SK-N-DZ (cell line): ENCODE measurements around the gene ZC3H8.
"Not testable (repeated sequence)": the region's sequence is repeated elsewhere in the genome, so short reads cannot be mapped to it uniquely, and the experiment has no call there.

ENCODE experiments used
- DNase-seq: peaks from one replicate; pipeline ENCODE4 v3.0.0-alpha.2; 2015; ENCODE audit warnings: low spot score

The ZC3H8 gene

DNA sequence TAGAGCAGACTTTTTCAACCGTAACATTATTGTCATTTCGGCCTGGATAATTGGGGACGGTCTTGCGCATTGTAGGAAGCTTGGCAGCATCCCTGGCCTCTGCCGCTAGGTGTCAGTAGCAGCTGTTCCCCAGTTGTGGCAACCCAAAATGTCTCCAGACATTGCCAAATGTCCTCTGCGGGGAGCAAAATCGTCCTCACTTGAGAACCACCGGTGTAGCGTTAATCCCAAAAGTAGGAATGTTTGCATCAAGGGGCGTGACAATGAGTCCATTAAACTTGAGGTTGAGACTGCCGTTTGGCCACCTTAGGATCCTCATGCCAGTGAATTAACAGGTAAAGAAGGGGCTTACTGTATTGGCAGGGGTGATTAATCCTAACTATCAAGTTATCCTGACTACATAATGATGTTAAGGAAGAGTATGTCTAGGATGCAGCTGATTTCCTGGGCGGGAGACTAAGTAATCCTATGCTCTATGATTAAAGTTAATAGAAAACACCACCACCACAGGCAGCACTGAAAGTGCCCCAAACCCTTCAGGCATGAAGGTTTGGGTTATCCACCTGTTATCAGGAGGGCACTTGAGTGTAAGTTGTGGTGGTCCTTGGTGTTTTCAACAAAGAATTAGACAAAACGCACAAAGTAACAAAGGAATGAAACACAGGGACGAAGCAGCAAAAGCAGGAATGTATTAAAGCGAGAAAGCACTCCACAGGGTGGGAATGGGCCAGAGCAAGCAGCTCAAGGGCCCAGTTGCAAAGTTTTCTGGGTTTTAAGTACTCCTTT lies 4.9 kb upstream of the ZC3H8 start:
- DNase-seq, result peak; percentile 75

DNA sequence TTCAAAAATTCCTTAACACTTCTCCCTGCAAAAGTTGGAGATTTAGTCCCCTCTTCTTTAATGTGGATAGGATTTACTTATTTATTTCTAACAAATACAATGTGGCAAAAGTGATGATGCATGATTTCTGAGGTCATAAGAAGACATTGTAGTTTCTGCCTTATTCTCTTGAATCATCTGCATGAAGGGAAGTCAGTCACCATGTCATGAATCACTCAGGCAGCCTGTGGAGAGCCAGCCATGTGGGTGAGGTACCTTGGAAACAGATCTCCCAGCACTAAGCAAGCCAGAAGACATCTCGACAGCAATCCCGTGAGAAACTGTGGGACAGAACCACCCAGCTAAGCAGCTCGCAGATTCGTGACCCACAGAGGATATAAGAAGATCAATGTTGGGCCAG lies 2.7 kb upstream of the ZC3H8 start:
- DNase-seq, result no peak

DNA sequence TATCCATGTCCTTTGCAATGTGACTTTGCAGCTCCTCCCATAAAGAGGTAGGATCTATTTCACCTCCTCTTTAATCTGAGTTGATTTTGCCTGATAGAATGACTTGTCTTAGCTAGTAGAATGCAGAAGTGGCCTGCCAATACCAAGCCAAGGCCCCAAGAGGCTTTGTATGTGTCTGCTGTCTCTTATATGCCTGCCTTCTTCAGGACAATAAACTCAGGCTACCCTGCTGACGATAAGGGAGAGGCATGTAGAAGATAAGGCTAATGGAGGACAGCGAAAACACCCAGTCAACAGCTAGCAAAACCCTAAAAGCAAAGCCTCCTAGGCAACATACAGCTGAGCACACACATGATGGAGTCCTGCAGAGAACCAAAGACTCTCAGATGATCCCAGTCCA lies 1.8 kb upstream of the ZC3H8 start:
- no peak for DNase-seq

DNA sequence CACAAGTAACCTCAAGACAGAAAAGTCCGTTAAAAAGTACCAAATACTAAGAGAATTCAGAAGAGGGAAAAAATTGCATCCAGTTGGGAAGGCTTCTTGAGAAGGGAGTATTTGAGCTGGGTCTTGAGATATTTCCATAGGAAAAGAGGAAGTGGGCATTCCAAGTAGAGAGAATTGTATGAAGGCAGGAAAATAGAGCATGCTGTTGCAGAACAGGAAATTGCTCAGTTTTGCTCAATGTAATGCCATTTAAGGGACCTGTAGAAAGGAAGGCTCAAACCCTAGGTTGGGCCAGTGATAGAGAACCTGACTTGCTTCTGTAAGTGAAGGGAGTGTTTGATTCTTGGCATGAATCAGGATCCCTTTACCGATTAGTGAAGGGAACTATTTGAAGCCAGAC lies 1.0 kb upstream of the ZC3H8 start:
- DNase-seq, result no peak

DNA sequence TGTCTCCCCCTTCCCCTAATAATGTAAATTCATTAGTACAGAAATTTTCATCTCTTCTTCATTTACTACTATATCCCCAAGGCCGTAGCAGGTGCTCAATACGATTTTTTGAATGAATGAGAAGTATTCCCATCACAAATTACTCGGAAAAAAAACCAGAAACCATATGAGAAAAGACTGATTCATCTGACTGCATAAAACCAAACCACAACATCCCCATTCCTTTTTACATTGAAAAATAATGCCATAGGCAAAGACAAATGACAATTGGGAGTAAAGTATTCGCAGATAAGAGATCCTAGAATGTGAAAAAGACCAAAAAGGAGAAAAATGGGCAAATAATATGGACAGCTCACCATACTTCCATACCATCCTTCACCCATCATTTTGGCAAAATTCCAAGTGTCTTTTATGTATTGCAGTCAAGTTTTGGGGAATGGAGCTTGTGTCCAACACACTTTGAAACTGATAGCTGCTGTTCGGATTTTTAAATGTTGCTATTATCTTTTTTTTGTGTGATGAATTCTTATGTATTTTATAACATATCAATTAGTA lies 1.5 kb downstream of the ZC3H8 start:
- DNase-seq, result no peak

DNA sequence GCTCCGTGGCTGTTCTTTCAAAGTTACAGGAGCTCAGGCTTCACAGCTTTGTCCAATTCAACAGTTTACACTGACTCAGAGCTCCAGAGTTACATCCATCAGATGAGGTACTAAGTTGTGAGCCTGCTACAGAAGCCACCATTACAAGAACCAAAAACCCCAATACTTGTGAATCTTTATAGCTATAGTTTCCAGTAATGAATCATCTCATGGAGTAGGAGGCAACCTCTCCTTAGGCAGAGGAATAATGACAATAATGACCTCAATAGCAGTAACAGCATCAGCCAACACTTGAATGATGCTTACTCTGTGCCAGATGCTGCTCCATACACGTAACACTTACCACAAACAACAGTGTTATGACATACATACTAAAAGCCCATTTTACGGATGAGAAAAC lies 3.6 kb downstream of the ZC3H8 start:
- no peak for DNase-seq

DNA sequence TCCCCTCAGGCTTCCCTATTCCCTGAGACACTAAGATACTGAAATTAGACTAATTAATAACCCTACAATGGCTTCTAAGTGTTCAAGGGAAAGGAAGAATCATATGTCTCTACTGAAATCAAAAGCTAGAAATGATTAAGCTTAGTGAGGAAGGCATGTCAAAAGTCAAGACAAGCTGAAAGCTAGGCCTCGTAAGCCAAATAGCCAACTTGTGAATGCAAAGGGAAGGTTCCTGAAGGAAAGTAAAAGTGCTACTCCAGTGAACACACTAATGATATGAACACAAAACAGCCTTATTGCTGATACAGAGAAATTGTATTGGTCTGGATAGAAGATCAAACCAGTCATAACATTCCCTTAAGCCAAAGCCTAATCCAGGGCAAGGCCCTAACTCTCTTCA lies 10.0 kb downstream of the ZC3H8 start:
- DNase-seq, result no peak

DNA sequence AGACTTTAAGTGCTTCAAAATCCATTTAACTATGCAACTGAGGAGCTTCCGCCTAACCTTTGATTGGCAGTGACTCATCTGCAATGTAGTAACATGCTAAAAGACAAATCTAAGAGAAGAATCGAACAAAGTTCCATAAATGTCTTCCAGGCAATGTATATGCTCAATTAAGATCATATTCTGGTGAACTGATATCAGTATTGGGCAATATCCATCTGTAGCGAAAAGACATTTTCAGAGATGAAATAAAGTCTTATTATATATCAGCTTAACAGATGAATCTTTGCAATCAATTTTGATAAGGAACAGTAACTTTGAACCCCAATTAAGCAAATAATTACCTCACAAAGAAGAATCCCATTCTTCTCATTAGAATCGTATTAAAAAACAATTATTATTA lies 11.6 kb downstream of the ZC3H8 start:
- no peak for DNase-seq

DNA sequence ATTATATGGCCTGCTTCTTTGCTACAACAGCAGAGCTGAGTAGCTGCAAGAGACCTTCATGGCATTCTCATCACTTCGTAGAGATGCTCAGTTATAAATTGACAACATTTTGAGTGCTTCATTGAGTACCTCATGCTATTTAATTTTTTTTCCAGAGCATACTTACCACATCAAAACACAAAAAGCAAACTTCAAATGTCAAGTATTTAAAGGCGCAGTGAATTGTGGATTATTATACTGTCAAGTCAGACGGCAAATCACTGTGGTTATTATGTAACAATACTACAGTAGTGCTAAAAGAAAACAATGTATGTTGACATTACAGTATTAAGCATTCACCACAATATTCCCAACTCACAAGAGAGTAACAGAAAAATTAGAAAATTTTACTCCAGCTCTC lies 12.5 kb downstream of the ZC3H8 start:
- DNase-seq, result no peak

DNA sequence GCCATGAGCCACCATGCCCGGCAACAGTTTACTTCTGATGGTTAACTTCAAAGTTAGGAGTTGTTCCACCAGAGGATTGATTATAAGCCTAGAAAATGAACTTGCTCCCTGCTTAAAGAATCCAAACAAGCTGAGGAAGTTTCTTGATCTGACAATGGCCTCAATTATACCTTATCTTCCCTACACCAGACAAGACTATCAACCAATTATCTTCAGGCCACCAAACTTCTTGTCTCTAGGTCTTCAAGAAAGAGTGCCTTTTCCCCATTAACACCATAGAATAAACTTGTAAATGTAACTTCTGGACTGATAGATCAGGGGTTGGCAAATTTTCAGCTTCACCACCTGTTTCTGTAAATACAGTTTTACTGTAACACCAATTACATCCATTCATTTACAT lies 15.0 kb downstream of the ZC3H8 start:
- DNase-seq, result no peak

DNA sequence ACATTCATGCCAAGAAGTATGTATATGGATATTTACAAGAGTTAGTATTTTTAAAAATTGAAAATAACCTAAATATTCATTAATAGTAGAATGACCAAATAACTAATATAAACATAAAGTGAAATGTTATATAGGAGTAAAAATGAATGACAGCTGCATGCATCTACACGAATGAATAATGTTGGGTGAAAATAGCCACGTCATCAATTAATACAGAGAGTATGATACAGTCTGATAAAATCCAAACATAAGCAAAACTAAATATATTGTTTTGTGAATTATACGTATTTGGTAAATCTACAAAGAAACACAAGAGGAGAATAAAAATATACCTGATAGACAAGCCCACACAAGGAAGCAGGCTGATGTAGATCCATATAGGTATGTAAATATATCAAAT lies 24.5 kb downstream of the ZC3H8 start:
- no peak for DNase-seq

DNA sequence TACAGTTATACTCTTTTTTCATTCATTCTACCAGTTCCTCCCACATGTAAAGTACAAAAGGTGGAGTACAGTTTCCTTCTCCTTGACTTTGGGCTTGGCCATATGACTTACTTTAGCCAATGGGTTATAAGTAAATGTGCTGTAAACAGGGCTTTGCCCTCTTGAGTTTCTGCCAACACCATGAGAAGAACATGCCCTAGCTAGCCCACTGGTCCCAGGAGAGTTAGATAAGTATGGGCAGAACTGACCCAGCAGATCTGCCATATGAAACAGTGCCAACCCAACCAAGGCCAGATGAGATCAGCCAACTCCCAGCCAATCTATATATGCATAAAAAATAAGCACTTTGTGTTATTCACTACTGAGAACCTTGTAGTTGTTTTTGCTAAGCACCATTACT lies 25.5 kb downstream of the ZC3H8 start:
- DNase-seq, result no peak

DNA sequence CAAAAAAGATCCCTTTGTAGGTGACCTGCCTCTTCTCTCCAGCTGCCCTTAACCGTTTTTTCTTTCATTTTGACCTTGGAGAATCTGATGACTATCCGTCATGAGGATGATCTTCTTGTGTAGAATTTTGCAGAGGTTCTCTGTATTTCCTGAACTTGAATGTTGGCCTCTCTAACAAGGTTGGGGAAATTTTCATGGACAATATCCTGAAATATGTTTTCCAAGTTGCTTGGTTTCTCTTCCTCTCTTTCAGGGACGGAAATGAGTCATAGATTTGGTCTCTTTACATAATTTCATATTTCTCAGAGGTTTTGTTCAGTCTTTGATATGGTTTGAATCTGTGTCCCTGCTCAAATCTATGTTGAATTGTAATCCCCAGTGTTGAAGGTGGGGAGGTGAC lies 34.0 kb downstream of the ZC3H8 start:
- no peak for DNase-seq

DNA sequence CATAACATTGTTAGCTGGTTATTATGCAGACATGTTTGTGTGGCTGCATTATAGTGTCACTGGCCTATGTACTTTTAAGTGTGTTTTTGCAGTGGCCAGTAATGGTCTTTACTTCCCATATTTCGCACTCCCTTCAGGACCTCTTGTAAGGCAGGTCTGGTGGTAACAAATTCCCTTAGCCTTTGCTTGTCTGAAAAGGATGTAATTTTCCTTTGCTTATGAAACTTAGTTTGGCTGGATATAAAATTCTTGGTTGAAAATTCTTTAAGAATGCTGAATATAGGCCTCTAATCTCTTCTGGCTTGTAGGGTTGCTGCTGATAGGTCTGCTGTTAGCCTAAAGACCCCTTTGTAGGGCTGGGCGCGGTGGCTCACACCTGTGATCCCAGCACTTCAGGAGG lies 34.7 kb downstream of the ZC3H8 start:
- no peak for DNase-seq

DNA sequence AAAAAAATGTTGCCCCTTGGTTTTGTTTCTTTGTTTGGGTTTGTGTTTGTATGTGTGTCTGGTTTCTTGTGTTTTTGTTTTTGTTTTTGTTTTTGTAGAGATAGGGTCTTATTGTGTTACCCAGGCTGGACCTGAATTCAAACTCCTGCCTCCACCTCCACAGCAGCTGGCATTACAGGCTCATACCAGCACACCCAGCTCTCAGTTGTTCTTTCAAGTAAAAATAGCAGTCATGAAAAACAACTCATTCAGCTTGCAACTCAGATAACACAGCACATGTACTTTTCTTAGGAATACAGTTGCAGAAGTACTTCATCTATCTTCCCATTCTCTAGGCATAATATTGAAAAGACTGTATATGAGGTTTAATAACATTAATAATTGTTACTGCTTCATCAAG lies 37.0 kb downstream of the ZC3H8 start:
- DNase-seq, result no peak

DNA sequence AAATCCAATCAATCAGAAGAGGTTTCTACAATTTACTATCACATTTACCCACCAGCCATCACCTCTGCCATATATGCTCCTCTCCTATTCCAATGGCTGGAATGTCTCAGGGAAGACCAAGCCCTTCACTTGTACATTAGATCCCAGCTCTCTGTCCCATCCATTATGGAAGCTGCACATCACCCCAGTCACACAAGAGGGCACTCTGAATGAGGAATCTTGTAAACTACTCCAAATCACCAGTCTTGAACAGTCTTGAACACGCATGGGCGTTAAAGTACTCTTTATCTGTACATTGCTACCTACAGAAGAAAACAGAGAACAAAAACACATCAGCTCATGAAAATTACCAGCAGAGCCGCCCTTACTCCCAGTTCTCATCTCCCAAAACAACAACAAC lies 38.7 kb downstream of the ZC3H8 start:
- DNase-seq, result peak; percentile 6

DNA sequence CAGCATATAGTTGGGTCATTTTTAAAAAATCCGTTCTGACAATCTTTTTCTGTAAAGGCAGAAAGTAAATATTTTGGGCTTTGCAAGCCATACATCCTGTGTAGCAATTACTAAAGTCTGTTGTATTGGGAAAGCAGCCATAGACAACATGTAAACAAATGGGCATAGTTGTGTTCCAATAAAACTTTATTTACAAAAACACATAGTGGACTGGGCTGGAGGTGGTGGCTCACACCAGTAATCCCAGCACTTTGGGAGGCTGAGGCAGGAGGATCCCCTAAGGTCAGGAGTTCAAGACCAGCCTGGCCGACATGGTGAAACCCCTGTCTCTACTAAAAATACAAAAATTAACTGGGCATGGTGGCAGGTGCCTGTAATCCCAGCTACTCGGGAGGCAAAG lies 46.9 kb downstream of the ZC3H8 start:
- DNase-seq, result not testable (repeated sequence)

DNA sequence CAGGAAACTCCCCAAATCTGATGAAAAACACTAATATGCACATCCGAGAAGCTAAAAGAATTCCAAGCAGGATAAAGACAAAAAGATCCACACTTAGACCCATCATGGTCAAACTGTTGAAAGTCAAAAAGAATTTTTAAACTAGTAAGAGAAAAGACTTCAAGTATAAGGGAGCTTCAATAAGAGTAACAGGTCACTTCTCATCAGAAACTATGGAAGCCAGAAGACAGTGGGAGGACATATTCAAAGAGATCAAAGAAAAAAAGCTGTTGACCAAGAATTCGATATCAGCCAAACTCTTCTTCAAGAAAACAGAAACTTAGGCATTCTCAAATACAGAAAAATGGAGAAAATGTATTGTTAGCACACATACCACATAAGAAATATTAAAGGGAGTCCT lies 50.4 kb downstream of the ZC3H8 start:
- no peak for DNase-seq

DNA sequence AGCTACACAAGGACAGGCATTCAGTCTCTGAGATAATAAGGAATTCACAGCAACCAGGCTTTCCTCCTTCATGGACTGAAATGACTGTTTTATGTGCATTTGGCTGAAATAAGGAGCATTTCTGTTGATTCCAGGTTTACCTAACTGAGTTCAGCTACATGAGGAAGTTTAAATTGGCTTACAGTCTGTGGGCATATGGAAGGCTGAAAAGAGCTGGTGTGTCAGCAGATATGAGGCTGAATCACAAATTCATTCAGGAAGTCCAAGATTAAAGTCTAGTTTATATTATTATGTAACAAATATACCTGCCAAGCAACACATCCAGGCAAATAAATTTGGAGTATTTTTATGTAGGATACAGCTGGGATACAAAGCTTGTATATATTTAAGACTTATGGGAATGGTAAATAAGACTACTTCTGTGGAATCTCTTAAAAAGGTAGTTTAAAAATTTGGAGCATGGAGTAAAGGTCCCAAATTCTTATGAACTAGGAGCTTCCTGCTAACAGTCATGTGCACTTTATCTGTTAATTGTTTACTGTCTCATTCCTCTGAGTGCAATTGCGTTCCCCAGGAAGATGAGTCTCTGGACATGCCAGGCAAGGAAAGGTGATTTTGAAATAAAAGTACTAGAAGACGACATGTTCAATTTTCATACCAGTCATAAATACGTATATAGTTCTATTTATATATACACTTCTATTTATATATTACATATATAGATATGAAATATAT lies 53.0 kb downstream of the ZC3H8 start:
- no peak for DNase-seq

DNA sequence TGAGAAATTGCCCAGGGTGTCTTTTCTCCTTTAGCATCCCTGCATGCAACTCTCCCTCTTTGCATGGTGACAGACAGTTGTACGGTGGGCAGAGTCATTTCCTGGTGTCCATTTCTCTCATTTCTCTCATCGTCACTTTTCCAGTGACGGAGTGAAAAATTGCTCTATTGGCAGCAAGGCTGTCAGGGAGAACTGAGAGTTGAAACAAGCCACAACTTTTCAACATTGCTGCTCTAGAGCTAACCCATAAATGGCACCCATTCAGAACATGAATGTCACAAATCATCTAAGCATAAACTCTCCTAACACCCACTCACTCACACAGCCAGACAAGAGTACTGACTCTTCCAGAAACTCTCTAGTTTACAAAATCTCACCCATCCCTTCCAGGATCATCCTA lies 55.7 kb downstream of the ZC3H8 start:
- no peak for DNase-seq

DNA sequence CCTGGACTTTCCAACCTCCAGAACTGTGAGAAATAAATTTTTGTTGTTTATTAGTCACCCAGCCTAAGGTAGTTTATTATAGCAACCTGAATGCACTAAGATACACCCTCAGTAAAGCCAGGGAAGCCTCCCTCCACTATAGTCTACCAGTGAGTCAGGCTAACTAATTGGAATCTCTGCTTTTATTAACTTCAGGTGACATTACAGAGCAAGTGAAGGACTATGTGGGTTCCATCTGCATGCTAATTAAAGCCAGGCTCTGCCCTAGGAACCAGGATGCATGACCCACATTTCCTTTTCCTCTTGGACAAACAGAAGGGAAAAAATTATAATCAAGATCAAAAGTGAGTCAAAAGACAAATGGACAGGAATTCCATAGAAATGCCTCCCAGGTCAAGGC lies 56.1 kb downstream of the ZC3H8 start:
- DNase-seq, result no peak

DNA sequence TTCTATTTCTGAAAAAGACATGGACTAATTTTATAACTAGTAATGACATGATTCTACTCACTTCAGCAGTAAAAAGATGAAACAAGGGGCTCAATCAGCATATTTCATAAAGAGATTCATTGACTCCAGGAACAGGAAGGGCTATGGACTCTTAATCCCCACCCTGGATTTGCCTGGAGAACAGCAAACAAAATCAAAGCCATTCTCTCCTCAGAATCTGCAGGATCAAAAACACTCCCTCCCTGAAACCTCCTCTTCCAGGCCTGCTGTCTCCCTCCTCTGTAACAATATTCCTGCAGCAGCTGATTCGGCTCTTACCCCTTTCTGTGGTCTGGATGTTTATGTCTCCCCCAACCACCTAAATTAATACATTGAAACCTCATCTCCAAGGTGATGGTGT lies 57.0 kb downstream of the ZC3H8 start:
- DNase-seq, result no peak

DNA sequence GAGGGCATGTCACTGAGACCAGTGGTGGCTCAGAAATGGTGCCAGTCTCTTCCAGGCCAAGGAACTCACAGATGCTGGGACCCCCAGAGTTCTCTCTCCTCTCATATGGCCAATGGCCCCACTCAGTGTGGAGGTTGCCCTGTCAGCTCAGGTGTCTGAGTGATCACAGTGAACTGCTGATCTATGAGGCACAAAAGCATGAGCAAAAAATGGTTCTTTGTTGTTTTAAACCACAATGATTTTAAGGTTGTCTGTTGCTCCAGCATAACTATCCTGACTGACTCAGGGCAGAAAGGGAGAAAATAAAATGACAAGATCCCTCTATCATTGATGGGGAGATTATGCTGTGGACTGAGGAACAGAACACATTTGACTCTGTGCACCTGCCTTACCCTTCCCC lies 58.9 kb downstream of the ZC3H8 start:
- DNase-seq, result no peak
